MM.1S (cell line): Measurements from ENCODE around the gene RARB.

Source experiments
- DNase-seq: peaks from one replicate; pipeline ENCODE4 v3.0.0-alpha.2; 2015
- H2AFZ ChIP-seq: fragments of 300-600 bp; sonication (generic); 2 replicates; pipeline ENCODE4 v1.6.0; 2016; ENCODE audit warnings: antibody characterized with exemption, low read length
- H3F3A ChIP-seq: fragments of 300-600 bp; sonication (generic); 2 replicates; pipeline ENCODE4 v1.6.1; 2016; ENCODE audit warnings: mild to moderate bottlenecking, antibody characterized with exemption, low read length, moderate library complexity, mixed read lengths; ENCODE audit not compliant: insufficient read depth
- H3K27ac ChIP-seq: fragments of 300-600 bp; sonication (generic); 2 replicates; pipeline ENCODE4 v1.5.1; 2016; ENCODE audit warnings: mild to moderate bottlenecking, low read length
- H3K27me3 ChIP-seq: fragments of 300-600 bp; sonication (generic); replicated peaks from 2 replicates; pipeline ENCODE4 v1.6.0; 2016; ENCODE audit warnings: low read length; ENCODE audit not compliant: insufficient read depth
- H3K36me3 ChIP-seq: fragments of 300-600 bp; sonication (generic); replicated peaks from 2 replicates; pipeline ENCODE4 v1.6.1; 2016; ENCODE audit warnings: mild to moderate bottlenecking, low read length, mixed read lengths; ENCODE audit not compliant: insufficient read depth
- H3K4me1 ChIP-seq: fragments of 300-600 bp; sonication (generic); 2 replicates; pipeline ENCODE4 v1.6.1; 2016; ENCODE audit warnings: low read length, mixed read lengths
- H3K4me2 ChIP-seq: fragments of 300-600 bp; sonication (generic); 2 replicates; pipeline ENCODE4 v1.6.0; 2016; ENCODE audit warnings: low read depth, low read length
- H3K4me3 ChIP-seq: fragments of 300-600 bp; sonication (generic); 2 replicates; pipeline ENCODE4 v1.5.1; 2016; ENCODE audit warnings: low read length, mixed read lengths
- H3K79me2 ChIP-seq: fragments of 300-600 bp; sonication (generic); 2 replicates; pipeline ENCODE4 v1.6.1; 2016; ENCODE audit warnings: mixed run types, low read length, mixed read lengths
- H3K9ac ChIP-seq: fragments of 300-600 bp; sonication (generic); 2 replicates; pipeline ENCODE4 v1.6.1; 2016; ENCODE audit warnings: low read length, mixed read lengths
- H3K9me2 ChIP-seq: fragments of 300-600 bp; sonication (generic); replicated peaks from 2 replicates; pipeline ENCODE4 v1.6.1; 2016; ENCODE audit warnings: mild to moderate bottlenecking, low read length, mixed read lengths; ENCODE audit not compliant: insufficient read depth
- H3K9me3 ChIP-seq: fragments of 300-600 bp; sonication (generic); replicated peaks from 2 replicates; pipeline ENCODE4 v1.6.1; 2016; ENCODE audit warnings: mild to moderate bottlenecking, low read length, mixed read lengths; ENCODE audit not compliant: insufficient read depth
- H4K20me1 ChIP-seq: fragments of 300-600 bp; sonication (generic); 2 replicates; pipeline ENCODE4 v1.6.1; 2016; ENCODE audit warnings: mild to moderate bottlenecking, low read length, moderate library complexity, mixed read lengths; ENCODE audit not compliant: insufficient read depth
- EZH2 ChIP-seq: fragments of 300-600 bp; sonication (generic); optimal IDR thresholded peaks from 2 replicates; pipeline ENCODE3; 2017; ENCODE audit warnings: low read depth, mild to moderate bottlenecking, antibody characterized with exemption, low read length, mixed read lengths
- EZH2phosphoT487 ChIP-seq: fragments of 300-600 bp; sonication (generic); IDR thresholded peaks from 2 replicates; pipeline ENCODE4 v1.6.1; 2018; ENCODE audit warnings: antibody characterized with exemption, low read length
- TF ChIP-seq, protein P1 (sequence below): fragments of 300-600 bp; sonication (generic); IDR thresholded peaks from 2 replicates; pipeline ENCODE4 v1.5.1; 2016; ENCODE audit warnings: antibody characterized with exemption, low read length, mixed read lengths

The RARB gene

DNA sequence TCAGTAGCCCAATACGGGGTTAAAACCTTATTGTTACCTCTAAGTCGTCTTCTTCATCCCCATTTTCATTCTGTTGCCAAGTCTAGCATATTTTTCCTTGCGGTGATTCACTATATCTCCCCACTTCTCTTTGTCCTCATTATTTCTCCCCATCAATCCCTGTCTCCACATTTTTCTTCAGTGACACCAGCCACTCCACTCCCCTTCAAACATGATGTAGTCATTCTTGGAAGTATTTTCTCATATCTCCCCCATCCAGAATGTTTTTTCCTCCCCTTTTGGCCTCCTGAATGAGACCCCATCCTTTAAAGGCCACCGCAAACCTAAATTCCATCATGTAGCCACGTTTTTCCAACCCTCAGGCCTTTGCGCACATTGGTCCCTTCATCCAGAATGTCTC is 130.7 kb downstream of the RARB start:
- no peak for DNase-seq
- Histone ChIP-seq H2AFZ (no peak overlapping the region), H3K36me3 (no peaks in the 10 kb centered on the region), H3K4me3 (no peak overlapping the region), H3K27ac (no peak overlapping the region), H3K4me1 (no peaks in the 10 kb centered on the region), H3F3A (no peaks in the 10 kb centered on the region), H4K20me1 (no peaks in the 10 kb centered on the region), H3K27me3 (no peaks in the 10 kb centered on the region), H3K9ac (no peak overlapping the region), H3K9me2 (no peaks in the 10 kb centered on the region), H3K79me2 (no peaks in the 10 kb centered on the region), H3K4me2 (no peak overlapping the region), H3K9me3 (no peaks in the 10 kb centered on the region)
- no peak for TF ChIP-seq EZH2
- TF ChIP-seq, protein P1, sequence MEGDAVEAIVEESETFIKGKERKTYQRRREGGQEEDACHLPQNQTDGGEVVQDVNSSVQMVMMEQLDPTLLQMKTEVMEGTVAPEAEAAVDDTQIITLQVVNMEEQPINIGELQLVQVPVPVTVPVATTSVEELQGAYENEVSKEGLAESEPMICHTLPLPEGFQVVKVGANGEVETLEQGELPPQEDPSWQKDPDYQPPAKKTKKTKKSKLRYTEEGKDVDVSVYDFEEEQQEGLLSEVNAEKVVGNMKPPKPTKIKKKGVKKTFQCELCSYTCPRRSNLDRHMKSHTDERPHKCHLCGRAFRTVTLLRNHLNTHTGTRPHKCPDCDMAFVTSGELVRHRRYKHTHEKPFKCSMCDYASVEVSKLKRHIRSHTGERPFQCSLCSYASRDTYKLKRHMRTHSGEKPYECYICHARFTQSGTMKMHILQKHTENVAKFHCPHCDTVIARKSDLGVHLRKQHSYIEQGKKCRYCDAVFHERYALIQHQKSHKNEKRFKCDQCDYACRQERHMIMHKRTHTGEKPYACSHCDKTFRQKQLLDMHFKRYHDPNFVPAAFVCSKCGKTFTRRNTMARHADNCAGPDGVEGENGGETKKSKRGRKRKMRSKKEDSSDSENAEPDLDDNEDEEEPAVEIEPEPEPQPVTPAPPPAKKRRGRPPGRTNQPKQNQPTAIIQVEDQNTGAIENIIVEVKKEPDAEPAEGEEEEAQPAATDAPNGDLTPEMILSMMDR = no peak
- TF ChIP-seq EZH2phosphoT487 = no peak

DNA sequence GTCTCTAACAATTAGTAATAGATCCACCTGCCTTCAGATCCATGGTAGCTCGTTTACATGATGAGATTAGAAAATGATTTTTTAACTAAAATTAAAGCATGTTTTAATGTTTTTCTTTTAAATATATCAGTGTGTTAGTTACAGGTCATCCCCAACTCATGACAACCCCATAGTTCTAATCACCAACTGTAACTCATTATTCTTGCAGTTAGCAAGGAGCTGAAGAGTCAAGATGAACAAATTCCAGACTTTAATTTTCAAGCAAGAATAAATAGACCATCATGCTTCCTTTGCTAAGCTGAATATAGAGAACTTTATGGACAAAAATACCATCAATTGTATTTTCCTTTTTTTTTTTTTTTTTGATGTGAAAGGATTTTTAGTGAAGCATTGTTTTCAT is 135.5 kb downstream of the RARB start:
- Histone ChIP-seq H3K79me2 (no peaks in the 10 kb centered on the region), H3K27ac (no peak overlapping the region), H3K9me2 (no peaks in the 10 kb centered on the region), H3F3A (no peaks in the 10 kb centered on the region), H4K20me1 (no peaks in the 10 kb centered on the region), H3K4me1 (no peaks in the 10 kb centered on the region), H3K4me3 (no peak overlapping the region), H3K4me2 (no peak overlapping the region), H3K9me3 (no peaks in the 10 kb centered on the region), H3K36me3 (no peaks in the 10 kb centered on the region), H3K27me3 (no peaks in the 10 kb centered on the region), H3K9ac (no peak overlapping the region), H2AFZ (no peak overlapping the region)
- TF ChIP-seq, protein P1 = no peak
- no peak for TF ChIP-seq EZH2phosphoT487
- TF ChIP-seq EZH2 = no peak
- no peak for DNase-seq

DNA sequence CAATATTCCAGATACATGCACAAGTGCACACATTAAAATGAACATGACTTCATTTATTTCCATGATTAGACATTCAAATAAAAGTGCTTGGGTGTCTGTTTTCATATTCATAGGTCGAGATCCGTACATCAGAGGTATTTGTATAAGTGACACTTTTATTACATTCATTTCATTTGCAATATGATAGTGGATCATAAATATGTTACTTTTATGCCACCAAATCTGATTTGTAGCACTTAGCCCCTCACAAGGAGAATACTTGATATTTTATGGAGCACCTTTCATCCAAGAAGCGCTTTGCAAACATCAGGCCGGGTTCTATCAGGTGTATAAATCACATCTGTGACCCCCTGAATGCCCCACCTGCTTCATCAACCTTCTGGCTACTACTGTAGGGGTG is 136.0 kb downstream of the RARB start:
- no peaks in the 10 kb centered on the region for H3K9me2 ChIP-seq
- no peak for DNase-seq
- no peaks in the 10 kb centered on the region for H3K9me3 ChIP-seq
- H3K36me3 ChIP-seq = no peaks in the 10 kb centered on the region
- H3K4me3 ChIP-seq = no peak overlapping the region
- H3K4me1 ChIP-seq = no peaks in the 10 kb centered on the region
- no peak overlapping the region for H3K27ac ChIP-seq
- TF ChIP-seq, protein P1 = no peak
- TF ChIP-seq EZH2phosphoT487 (no peak), EZH2 (no peak)
- H2AFZ ChIP-seq = no peak overlapping the region
- H3K9ac ChIP-seq = no peak overlapping the region
- H3F3A ChIP-seq = no peaks in the 10 kb centered on the region
- H3K27me3 ChIP-seq = no peaks in the 10 kb centered on the region
- H4K20me1 ChIP-seq = no peaks in the 10 kb centered on the region
- no peaks in the 10 kb centered on the region for H3K79me2 ChIP-seq
- H3K4me2 ChIP-seq = no peak overlapping the region

DNA sequence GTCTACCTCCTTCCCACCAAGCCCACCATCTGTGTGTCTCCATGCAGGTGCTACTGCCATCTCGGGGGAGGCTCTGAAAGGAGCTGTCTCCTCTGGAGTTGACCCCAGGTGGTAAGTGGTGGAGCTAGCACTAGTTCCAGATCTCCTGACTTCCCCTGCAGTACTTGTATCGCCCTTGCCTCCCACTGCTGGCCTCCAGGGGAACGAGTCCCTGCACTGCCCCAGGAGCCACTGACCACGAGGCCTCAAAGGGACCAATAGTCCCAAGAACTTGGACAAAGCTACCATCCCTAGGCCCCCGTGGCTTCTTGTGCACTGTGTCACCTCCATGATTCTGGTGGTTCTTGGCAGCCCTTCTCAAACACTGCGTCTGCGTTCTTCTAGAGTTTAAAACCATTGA is 137.7 kb downstream of the RARB start:
- no peaks in the 10 kb centered on the region for H3K27me3 ChIP-seq
- H3K4me3 ChIP-seq = no peak overlapping the region
- no peaks in the 10 kb centered on the region for H3K9me3 ChIP-seq
- H3K9ac ChIP-seq = no peak overlapping the region
- no peaks in the 10 kb centered on the region for H3K36me3 ChIP-seq
- no peaks in the 10 kb centered on the region for H3K4me1 ChIP-seq
- H3K9me2 ChIP-seq = no peaks in the 10 kb centered on the region
- TF ChIP-seq, protein P1 = no peak
- no peak for TF ChIP-seq EZH2phosphoT487
- TF ChIP-seq EZH2 = no peak
- no peak overlapping the region for H3K4me2 ChIP-seq
- no peak overlapping the region for H3K27ac ChIP-seq
- H2AFZ ChIP-seq = no peak overlapping the region
- H3K79me2 ChIP-seq = no peaks in the 10 kb centered on the region
- H4K20me1 ChIP-seq = no peaks in the 10 kb centered on the region
- no peaks in the 10 kb centered on the region for H3F3A ChIP-seq
- DNase-seq = no peak
